WERI-Rb-1 (cell line): Measurements from ENCODE around the gene CARD19.
A peak's percentile ranks its signal among the peaks of the same experiment; 100 is the strongest.

Experiments
- DNase-seq: peaks from one replicate; pipeline ENCODE4 v3.0.0-alpha.2; 2020
- H3K27ac ChIP-seq: fragments of 250-450 bp; sonication (Bioruptor Pico); 2 replicates; pipeline ENCODE4 v1.5.1; 2020; ENCODE audit warnings: mild to moderate bottlenecking, moderate library complexity
- H3K27me3 ChIP-seq: fragments of 250-450 bp; sonication (Bioruptor Pico); 2 replicates; pipeline ENCODE4 v1.5.1; 2021; ENCODE audit warnings: mild to moderate bottlenecking, low read depth, moderate library complexity; ENCODE audit not compliant: insufficient read depth, severe bottlenecking
- H3K36me3 ChIP-seq: fragments of 250-450 bp; sonication (Bioruptor Pico); 2 replicates; pipeline ENCODE4 v1.5.1; 2020; ENCODE audit warnings: mild to moderate bottlenecking, moderate library complexity
- H3K4me3 ChIP-seq: 2 replicates; pipeline ENCODE4 v1.5.1; 2011; ENCODE audit warnings: low read depth, mild to moderate bottlenecking, control low read depth, low read length
- H3K9me3 ChIP-seq: fragments of 250-450 bp; sonication (Bioruptor Pico); 2 replicates; pipeline ENCODE4 v1.5.1; 2021; ENCODE audit warnings: mild to moderate bottlenecking, moderate library complexity; ENCODE audit not compliant: severe bottlenecking
- CTCF ChIP-seq: IDR thresholded peaks from 2 replicates; pipeline ENCODE4 v1.5.1; 2011; ENCODE audit warnings: low read depth, mild to moderate bottlenecking, control low read depth, inconsistent platforms, low read length

CARD19 gene

GRCh38 chr9:93096131-93096802, at the start of gene CARD19:
TSS of gene CARD19 (plus strand) at chr9:93096217. CDS start at chr9:93096346, 129 bp downstream.
- Histone ChIP-seq H3K4me3 (peak within 1 kb of the TSS; percentile 75), H3K27ac (peak within 1 kb of the TSS; percentile 72), H3K9me3 (no peaks in the 10 kb centered on the region), H3K27me3 (no peaks in the 10 kb centered on the region), H3K36me3 (no peaks in the 10 kb centered on the region)
- DNase-seq, result peak; percentile 43
- TF ChIP-seq CTCF, result no peak

- no peak overlapping the region for H3K4me3 ChIP-seq
- H3K27ac ChIP-seq, result no peak overlapping the region
- DNase-seq, result no peak
- no peaks in the 10 kb centered on the region for H3K36me3 ChIP-seq
- H3K9me3 ChIP-seq, result no peaks in the 10 kb centered on the region
- no peak for TF ChIP-seq CTCF
- no peaks in the 10 kb centered on the region for H3K27me3 ChIP-seq
Observed at GRCh38 chr9:93048566-93049448, 47.2 kb upstream of the CARD19 start.

- no peak for TF ChIP-seq CTCF
- Histone ChIP-seq H3K4me3 (no peak overlapping the region), H3K36me3 (no peaks in the 10 kb centered on the region), H3K9me3 (no peaks in the 10 kb centered on the region), H3K27me3 (no peaks in the 10 kb centered on the region), H3K27ac (no peak overlapping the region)
- DNase-seq, result no peak
Observed at GRCh38 chr9:93049491-93049890, 46.5 kb upstream of the CARD19 start.

GRCh38 chr9:93050231-93050630, 45.8 kb upstream of the CARD19 start:
- no peak for TF ChIP-seq CTCF
- Histone ChIP-seq H3K9me3 (no peaks in the 10 kb centered on the region), H3K27me3 (no peaks in the 10 kb centered on the region), H3K27ac (no peak overlapping the region), H3K4me3 (no peak overlapping the region), H3K36me3 (no peaks in the 10 kb centered on the region)
- no peak for DNase-seq

GRCh38 chr9:93051680-93052089, 44.3 kb upstream of the CARD19 start:
- no peak for DNase-seq
- Histone ChIP-seq H3K27me3 (no peaks in the 10 kb centered on the region), H3K4me3 (no peak overlapping the region)

More at GRCh38 chr9:93051680-93052089, 44.3 kb upstream of the CARD19 start:
- Histone ChIP-seq H3K27ac (no peak overlapping the region), H3K36me3 (no peaks in the 10 kb centered on the region), H3K9me3 (no peaks in the 10 kb centered on the region)
- no peak for TF ChIP-seq CTCF
